Ectodermal cell (in vitro differentiated cells): ENCODE measurements around the gene TPD52L2.
"Not testable (repeated sequence)": the region's sequence is repeated elsewhere in the genome, so short reads cannot be mapped to it uniquely, and the experiment has no call there.

Source experiments
- H3K27ac ChIP-seq: 2 replicates; pipeline ENCODE4 v1.7.0; 2013; ENCODE audit warnings: mild to moderate bottlenecking, low read depth, low read length; ENCODE audit not compliant: insufficient read depth, poor library complexity, severe bottlenecking
- H3K27me3 ChIP-seq: 2 replicates; pipeline ENCODE4 v1.7.0; 2013; ENCODE audit warnings: mild to moderate bottlenecking, low read length; ENCODE audit not compliant: insufficient read depth, control insufficient read depth, poor library complexity, severe bottlenecking
- H3K36me3 ChIP-seq: one replicate; pipeline ENCODE4 v1.7.0; 2013; ENCODE audit warnings: low read length; ENCODE audit not compliant: control insufficient read depth, insufficient read depth
- H3K4me1 ChIP-seq: one replicate; pipeline ENCODE4 v1.7.0; 2013; ENCODE audit warnings: low read length; ENCODE audit not compliant: control insufficient read depth, insufficient read depth
- H3K4me3 ChIP-seq: 2 replicates; pipeline ENCODE4 v1.7.0; 2013; ENCODE audit warnings: low read depth, low read length, control low read depth; ENCODE audit not compliant: insufficient read depth
- H3K9me3 ChIP-seq: 2 replicates; pipeline ENCODE4 v1.7.0; 2013; ENCODE audit warnings: mild to moderate bottlenecking, low read length, moderate library complexity; ENCODE audit not compliant: control insufficient read depth
- WGBS, 2 experiments: methylation state at CpG; one replicate each; pipeline ENCODE4 v1.1.7; 2013; ENCODE audit warnings: missing lambda C conversion rate in 2 of 2; 5-methylcytosine and 5-hydroxymethylcytosine counted together

Gene TPD52L2

GRCh38 chr20:63916371-63916939 lies 51.4 kb downstream of the TPD52L2 start:
- H3K27ac ChIP-seq, H3K9me3 ChIP-seq, H3K27me3 ChIP-seq, H3K4me1 ChIP-seq, H3K4me3 ChIP-seq, H3K36me3 ChIP-seq: not testable (repeated sequence)
- WGBS, 2 experiments = 95 to 96% methylated on average over 8 of the region's 8 CpGs

GRCh38 chr20:63917811-63918210 lies 52.7 kb downstream of the TPD52L2 start:
- Histone ChIP-seq H3K9me3 (no peaks in the 10 kb centered on the region), H3K27ac (no peak overlapping the region), H3K4me1 (no peaks in the 10 kb centered on the region), H3K36me3 (peaks cover 3% of the 10 kb centered on the region), H3K4me3 (no peak overlapping the region), H3K27me3 (no peaks in the 10 kb centered on the region)
- WGBS, 2 experiments = 94 to 97% methylated on average over 11 of the region's 11 CpGs

- H3K36me3 ChIP-seq = peaks cover 3% of the 10 kb centered on the region
- H3K4me3 ChIP-seq = no peak overlapping the region
- H3K9me3 ChIP-seq = no peaks in the 10 kb centered on the region
- no peaks in the 10 kb centered on the region for H3K4me1 ChIP-seq
- WGBS, 2 experiments = 97 to 98% methylated on average over 13 to 16 of the region's 19 CpGs
- H3K27ac ChIP-seq = no peak overlapping the region
- no peaks in the 10 kb centered on the region for H3K27me3 ChIP-seq
Measured at GRCh38 chr20:63919130-63919529, 54.1 kb downstream of the TPD52L2 start.

- no peaks in the 10 kb centered on the region for H3K4me1 ChIP-seq
Measured at GRCh38 chr20:63920226-63920625, 55.2 kb downstream of the TPD52L2 start.

GRCh38 chr20:63923651-63924050 lies 58.6 kb downstream of the TPD52L2 start:
- H3K27me3 ChIP-seq = no peaks in the 10 kb centered on the region
- WGBS, 2 experiments = 95 to 96% methylated on average over 6 to 8 of the region's 8 CpGs
- no peak overlapping the region for H3K27ac ChIP-seq
- no peaks in the 10 kb centered on the region for H3K4me1 ChIP-seq
- no peak overlapping the region for H3K4me3 ChIP-seq
- peaks cover 8% of the 10 kb centered on the region for H3K36me3 ChIP-seq
- no peaks in the 10 kb centered on the region for H3K9me3 ChIP-seq

More at GRCh38 chr20:63920226-63920625, 55.2 kb downstream of the TPD52L2 start:
- peaks cover 3% of the 10 kb centered on the region for H3K36me3 ChIP-seq
- H3K9me3 ChIP-seq = no peaks in the 10 kb centered on the region
- WGBS, 2 experiments = 96 to 97% methylated on average over 23 of the region's 23 CpGs
- H3K27ac ChIP-seq = no peak overlapping the region
- no peak overlapping the region for H3K4me3 ChIP-seq
- H3K27me3 ChIP-seq = no peaks in the 10 kb centered on the region

GRCh38 chr20:63924241-63924640 lies 59.2 kb downstream of the TPD52L2 start:
- H3K4me3 ChIP-seq = no peak overlapping the region
- WGBS, 2 experiments = 94% methylated on average over 9 of the region's 9 CpGs
- no peaks in the 10 kb centered on the region for H3K4me1 ChIP-seq
- H3K27me3 ChIP-seq = no peaks in the 10 kb centered on the region
- no peaks in the 10 kb centered on the region for H3K9me3 ChIP-seq
- H3K36me3 ChIP-seq = peaks cover 12% of the 10 kb centered on the region
- H3K27ac ChIP-seq = no peak overlapping the region

GRCh38 chr20:63926298-63926697 lies 61.2 kb downstream of the TPD52L2 start:
- H3K9me3 ChIP-seq = no peaks in the 10 kb centered on the region
- no peaks in the 10 kb centered on the region for H3K4me1 ChIP-seq
- no peak overlapping the region for H3K4me3 ChIP-seq
- H3K36me3 ChIP-seq = peaks cover 27% of the 10 kb centered on the region
- 93% methylated on average over 8 of the region's 8 CpGs for WGBS, 2 experiments
- H3K27ac ChIP-seq = no peak overlapping the region
- no peaks in the 10 kb centered on the region for H3K27me3 ChIP-seq

- Histone ChIP-seq H3K9me3 (no peaks in the 10 kb centered on the region), H3K4me3 (no peak overlapping the region), H3K27ac (no peak overlapping the region), H3K36me3 (peaks cover 41% of the 10 kb centered on the region), H3K27me3 (no peaks in the 10 kb centered on the region), H3K4me1 (no peaks in the 10 kb centered on the region)
- WGBS, 2 experiments = 97 to 98% methylated on average over 26 of the region's 26 CpGs
Measured at GRCh38 chr20:63929071-63929470, 64.0 kb downstream of the TPD52L2 start.

- H3K27ac ChIP-seq, H3K9me3 ChIP-seq, H3K4me3 ChIP-seq, H3K4me1 ChIP-seq, H3K27me3 ChIP-seq: not testable (repeated sequence)
- peaks cover 41% of the 10 kb centered on the region for H3K36me3 ChIP-seq
- WGBS, 2 experiments = 96 to 97% methylated on average over 31 of the region's 31 CpGs
Measured at GRCh38 chr20:63929473-63929883, 64.4 kb downstream of the TPD52L2 start.

- Histone ChIP-seq H3K27ac (no peak overlapping the region), H3K9me3 (no peaks in the 10 kb centered on the region), H3K4me3 (no peak overlapping the region), H3K36me3 (peaks cover 48% of the 10 kb centered on the region), H3K4me1 (no peaks in the 10 kb centered on the region), H3K27me3 (no peaks in the 10 kb centered on the region)
- 95 to 96% methylated on average over 37 of the region's 37 CpGs for WGBS, 2 experiments
Measured at GRCh38 chr20:63930971-63931553, 66.0 kb downstream of the TPD52L2 start.
